Measurements from ENCODE around the gene RPL28.

The RPL28 gene

DNA sequence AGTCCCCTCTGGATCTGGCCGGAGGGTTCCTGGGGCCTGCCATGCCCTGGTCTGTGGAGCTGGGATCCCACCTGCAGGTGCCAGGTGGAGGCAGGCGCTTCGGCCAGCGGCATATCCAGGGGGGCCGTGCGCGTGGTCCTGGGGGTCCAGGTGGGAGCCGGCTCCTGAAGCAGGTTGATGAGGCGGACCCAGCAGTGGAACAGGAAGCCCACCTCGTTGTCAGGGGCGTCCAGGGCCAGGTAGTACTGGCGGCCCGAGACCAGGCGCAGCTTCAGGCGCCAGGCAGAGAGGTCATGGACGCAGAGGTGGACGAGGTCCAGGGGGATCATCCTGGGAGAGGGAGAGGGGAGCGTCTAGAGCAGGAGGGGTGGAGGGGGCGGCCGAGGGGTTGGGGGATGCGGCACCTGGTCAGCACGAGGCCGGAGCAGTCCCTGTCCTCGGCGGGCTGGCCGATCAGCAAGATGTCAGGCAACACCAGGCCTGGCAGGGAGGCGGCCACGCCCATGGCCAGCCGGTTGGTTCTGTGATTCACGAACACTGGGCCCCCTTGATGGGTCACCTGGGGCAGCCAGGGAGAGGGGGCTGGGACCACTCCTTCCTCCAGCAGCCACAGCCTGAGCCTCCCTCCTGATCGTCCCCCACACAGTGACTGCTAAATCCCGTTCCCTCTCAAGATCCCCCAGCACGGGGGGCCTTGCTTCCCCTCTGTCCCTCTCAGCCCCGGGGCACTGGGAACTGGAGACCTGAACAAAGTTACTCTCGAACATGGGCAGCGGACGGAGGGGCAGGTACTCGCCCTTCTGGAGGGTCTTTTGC is 23.4 kb upstream of the RPL28 start:
- H3K4me3 ChIP-seq (ENCODE audit: low read depth, low read length) = no peak overlapping the region
- no peak for DNase-seq (ENCODE audit: low read depth)
- TF ChIP-seq CTCF (IDR thresholded peaks at IDR 0.05; ENCODE audit: insufficient read depth, low read depth, low read length, missing control alignments) = no peak

GRCh38 chr19:55362990-55363716 is 22.6 kb upstream of the RPL28 start, which contains the start of gene GARIN5B:
GARIN5B (minus strand) TSS chr19:55363260; CDS start chr19:55363066, 194 bp downstream.
- DNase-seq (ENCODE audit: low read depth) = no peak
- TF ChIP-seq CTCF (IDR thresholded peaks at IDR 0.05; ENCODE audit: insufficient read depth, low read depth, low read length, missing control alignments) = no peak
- H3K4me3 ChIP-seq (ENCODE audit: low read depth, low read length) = no peak within 1 kb of the TSS

GRCh38 chr19:55365245-55365644 is 20.5 kb upstream of the RPL28 start:
- H3K4me3 ChIP-seq (ENCODE audit: low read depth, low read length) = no peak overlapping the region
- TF ChIP-seq CTCF (IDR thresholded peaks at IDR 0.05; ENCODE audit: insufficient read depth, low read depth, low read length, missing control alignments) = no peak
- DNase-seq (ENCODE audit: low read depth) = no peak

DNA sequence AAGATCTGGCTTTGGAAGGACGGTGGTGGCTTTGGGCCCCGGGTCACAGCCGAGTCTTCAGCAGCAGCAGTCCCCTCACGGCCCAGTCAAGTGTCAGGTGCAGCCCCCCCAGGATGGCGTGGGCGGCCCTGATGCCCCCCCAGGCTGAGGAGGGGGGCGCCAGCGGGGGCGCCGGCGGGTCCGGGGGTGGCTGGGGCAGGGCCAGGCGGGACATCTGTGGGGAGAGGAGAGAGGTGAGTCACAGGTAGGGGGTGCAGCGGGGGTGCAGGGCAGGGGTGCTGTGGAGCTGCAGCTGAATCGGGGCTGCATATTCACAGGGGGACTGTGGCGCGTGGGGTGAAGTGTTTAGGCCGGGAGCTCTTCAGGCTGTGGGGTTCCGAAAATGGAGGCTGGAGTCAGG is 19.8 kb upstream of the RPL28 start:
- TF ChIP-seq CTCF (IDR thresholded peaks at IDR 0.05; ENCODE audit: insufficient read depth, low read depth, low read length, missing control alignments) = no peak
- no peak for DNase-seq (ENCODE audit: low read depth)
- no peak overlapping the region for H3K4me3 ChIP-seq (ENCODE audit: low read depth, low read length)

GRCh38 chr19:55366790-55367189 is 18.9 kb upstream of the RPL28 start:
- no peak overlapping the region for H3K4me3 ChIP-seq (ENCODE audit: low read depth, low read length)
- TF ChIP-seq CTCF (IDR thresholded peaks at IDR 0.05; ENCODE audit: insufficient read depth, low read depth, low read length, missing control alignments) = no peak
- DNase-seq (ENCODE audit: low read depth) = no peak

DNA sequence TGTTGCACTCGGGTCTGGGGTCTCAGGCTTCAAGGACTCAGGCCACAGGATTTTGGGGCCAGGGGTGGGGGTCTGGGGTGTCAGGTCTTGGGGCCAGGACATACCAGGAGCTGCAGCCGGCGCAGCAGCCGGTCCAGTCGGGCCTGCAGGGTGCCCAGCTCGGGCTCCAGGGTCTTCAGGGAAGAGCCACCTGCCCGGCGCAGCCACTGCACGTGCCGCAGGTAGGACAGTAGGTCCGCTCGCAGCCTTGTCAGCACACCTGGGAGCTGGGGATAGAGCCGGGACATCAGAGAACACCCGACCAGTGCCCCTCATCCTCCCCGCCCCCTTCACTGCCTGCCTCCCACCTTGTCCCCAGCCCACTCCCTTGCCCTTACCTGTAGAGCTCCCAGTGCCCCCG is 17.6 kb upstream of the RPL28 start:
- TF ChIP-seq CTCF (IDR thresholded peaks at IDR 0.05; ENCODE audit: insufficient read depth, low read depth, low read length, missing control alignments) = no peak
- DNase-seq (ENCODE audit: low read depth) = no peak
- H3K4me3 ChIP-seq (ENCODE audit: low read depth, low read length) = no peak overlapping the region
